Heart left ventricle (tissue), 16 donors: ENCODE data around the gene CTAGE15. TPM values are rescaled to one million over a fixed set of nuclear protein-coding genes. Genes with fewer than 3 reads are reported as not detected.
"Not testable (repeated sequence)": the region's sequence is repeated elsewhere in the genome, so short reads cannot be mapped to it uniquely, and the experiment has no call there.

ENCODE experiments used
- ATAC-seq, 4 donors: fragments of 200-7000 bp; cut with Tn5 transposase; one replicate each; pipeline ENCODE4 v1.9.1; 2020 to 2022; ENCODE audit warnings: moderate library complexity in 4 of 4, mild to moderate bottlenecking in 3 of 4, moderate number of reproducible peaks in 1 of 4
- DNase-seq, 5 donors: peaks; one replicate each; pipeline ENCODE4 v3.0.0-alpha.2; 2020
- H3K27ac ChIP-seq, 12 donors: fragments of 200-600 bp; sonication (generic) in 4 of 12; one replicate each; pipeline versions ENCODE4 v1.5.0 to v1.8.0; 2016 to 2022; ENCODE audit warnings: mild to moderate bottlenecking in 2 of 12
- H3K27me3 ChIP-seq, 9 donors: fragments of 200-600 bp; sonication (generic) in 2 of 9; one replicate each; pipeline versions ENCODE4 v1.5.1 to v1.8.0; 2016 to 2022; ENCODE audit warnings: mild to moderate bottlenecking in 3 of 9
- H3K36me3 ChIP-seq, 9 donors: fragments of 200-600 bp; sonication (generic) in 2 of 9; one replicate each; pipeline versions ENCODE4 v1.5.0 to v1.8.0; 2018 to 2022; ENCODE audit warnings: mild to moderate bottlenecking in 2 of 9
- H3K4me1 ChIP-seq, 12 donors: fragments of 200-600 bp; sonication (generic) in 4 of 12; one replicate each; pipeline versions ENCODE4 v1.5.0 to v1.8.0; 2016 to 2022; ENCODE audit warnings: mild to moderate bottlenecking in 3 of 12
- H3K4me3 ChIP-seq, 12 donors: fragments of 200-600 bp; sonication (generic) in 4 of 12; one replicate each; pipeline versions ENCODE4 v1.5.0 to v1.8.0; 2017 to 2022; ENCODE audit warnings: mild to moderate bottlenecking in 9 of 12, moderate library complexity in 4 of 12
- H3K9me3 ChIP-seq, 12 donors: fragments of 200-600 bp; sonication (generic) in 4 of 12; one replicate each; pipeline versions ENCODE4 v1.5.0 to v1.8.0; 2016 to 2022; ENCODE audit warnings: mild to moderate bottlenecking in 1 of 12
- WGBS, 4 donors: extraction: QIAGEN DNeasy Blood & Tissue Kit in 2 of 4; methylation state at CpG; one replicate each; pipeline versions ENCODE4 v1.1.5 to v1.1.7; 2013 to 2018; 5-methylcytosine and 5-hydroxymethylcytosine counted together
- intact Hi-C, 10 donors: fragments of 100-400 bp; cut with DNase I; formaldehyde crosslinking; loops; one replicate each; pipeline versions ENCODE4 v1.11.1 to v1.14.2; 2022
- polyA plus RNA-seq, 2 donors: library from polyadenylated mRNA; stranded (reverse); fragments of 200-250 nt; gene quantifications; one replicate each; pipeline ENCODE4 v1.2.3, GENCODE V29; 2013
- total RNA-seq, 9 donors: library from RNA; depleted of rRNA in 2 of 9; stranded (reverse); fragments of >200 nt in 2 of 9; fragmentation: NEBNext Ultra II Directional in 3 of 9; extraction: Animal tissue kit (Norgen Biotek cat#: 25700) in 3 of 9; gene quantifications; one replicate each; pipeline versions ENCODE4 v1.1.0 to v1.2.4, GENCODE V29; 2016 to 2023
- TF ChIP-seq, protein P1 (sequence below), 12 donors: fragments of 200-600 bp; sonication (generic) in 4 of 12; IDR thresholded peaks; one replicate each; pipeline versions ENCODE4 v1.5.0 to v1.8.0; 2018 to 2022; ENCODE audit warnings: antibody characterized with exemption in 12 of 12, mild to moderate bottlenecking in 5 of 12
- donor health status: ischemic (EF 13 %, LVEDD 7.1; RV severe dilation, severe dysfunction).
- donor health status: healthy with polysubstance abuse.
- donor health status: DM: no; HTN: yes; CAD: no.
- donor health status: DM: no; HTN: no; CAD: no.
- donor health status: ischemic (EF 25% LVEDD 6.9; RV normal size, moderate dysfunction).
- donor health status: ischemic (EF 25% LVEDD 5.7; RV mildly dilated, moderate dysfunction).
- donor health status: healthy.
- donor health status: DM: yes; HTN: yes; CAD: no.
- donor health status: ischemic (EF 35%, LVEDD 5.7; RV mildly dilated, moderate dysfunction).
- donor health status: nonischemic (EF 11% LVEDD 7.7; RV severe dilation, severe dysfunction).
- donor health status: DM: yes; HTN: yes; CAD: no.
- donor health status: PGD.
- donor health status: ischemic (EF 29% LVEDD 5.4; RV normal size, mild dysfunction).
- donor health status: nonischemic (EF 23%, LVEDD 6.1; RV moderate dilation, normal function).

CTAGE15 gene
- total and polyA plus RNA-seq, 11 donors = 0.24 to 0.43 TPM; not detected in 9

DNA sequence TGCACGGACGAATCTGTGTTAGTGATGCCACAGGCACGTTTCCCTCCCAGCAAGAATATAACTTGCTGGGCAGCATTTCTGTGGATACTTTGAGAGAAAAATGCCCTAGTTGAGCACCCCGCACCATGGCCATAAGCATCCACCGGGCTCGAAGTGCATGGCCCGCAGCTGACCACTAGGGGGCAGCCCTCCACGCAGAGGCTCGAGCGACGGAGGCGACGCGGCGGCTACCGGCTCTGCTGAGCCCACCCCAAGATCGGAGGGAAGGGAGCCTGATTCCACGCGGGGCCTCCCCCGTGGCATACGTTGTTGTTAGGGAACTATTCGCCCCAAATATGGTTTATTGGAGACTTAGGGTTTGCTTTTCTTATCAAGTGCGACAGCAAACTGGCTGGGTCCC is 48.5 kb downstream of the CTAGE15 start:
- intact Hi-C loops, H3K27me3 ChIP-seq, H3K9me3 ChIP-seq, H3K4me1 ChIP-seq, H3K36me3 ChIP-seq, H3K27ac ChIP-seq: not testable (repeated sequence)
- ATAC-seq = peak; percentile 27 to 71 (median 57)
- TF ChIP-seq, protein P1, sequence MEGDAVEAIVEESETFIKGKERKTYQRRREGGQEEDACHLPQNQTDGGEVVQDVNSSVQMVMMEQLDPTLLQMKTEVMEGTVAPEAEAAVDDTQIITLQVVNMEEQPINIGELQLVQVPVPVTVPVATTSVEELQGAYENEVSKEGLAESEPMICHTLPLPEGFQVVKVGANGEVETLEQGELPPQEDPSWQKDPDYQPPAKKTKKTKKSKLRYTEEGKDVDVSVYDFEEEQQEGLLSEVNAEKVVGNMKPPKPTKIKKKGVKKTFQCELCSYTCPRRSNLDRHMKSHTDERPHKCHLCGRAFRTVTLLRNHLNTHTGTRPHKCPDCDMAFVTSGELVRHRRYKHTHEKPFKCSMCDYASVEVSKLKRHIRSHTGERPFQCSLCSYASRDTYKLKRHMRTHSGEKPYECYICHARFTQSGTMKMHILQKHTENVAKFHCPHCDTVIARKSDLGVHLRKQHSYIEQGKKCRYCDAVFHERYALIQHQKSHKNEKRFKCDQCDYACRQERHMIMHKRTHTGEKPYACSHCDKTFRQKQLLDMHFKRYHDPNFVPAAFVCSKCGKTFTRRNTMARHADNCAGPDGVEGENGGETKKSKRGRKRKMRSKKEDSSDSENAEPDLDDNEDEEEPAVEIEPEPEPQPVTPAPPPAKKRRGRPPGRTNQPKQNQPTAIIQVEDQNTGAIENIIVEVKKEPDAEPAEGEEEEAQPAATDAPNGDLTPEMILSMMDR (IDR thresholded peaks at IDR 0.05) = peak in 5 of 12 donors; percentile 28 to 46 (median 38)
- peak overlapping the region in 2 of 12 donors; percentile 29 to 31 for H3K4me3 ChIP-seq
- no CpG with 5 or more reads among the region's 23 CpGs for WGBS, 4 donors
- DNase-seq = peak in 2 of 5 donors; percentile 36 to 63

DNA sequence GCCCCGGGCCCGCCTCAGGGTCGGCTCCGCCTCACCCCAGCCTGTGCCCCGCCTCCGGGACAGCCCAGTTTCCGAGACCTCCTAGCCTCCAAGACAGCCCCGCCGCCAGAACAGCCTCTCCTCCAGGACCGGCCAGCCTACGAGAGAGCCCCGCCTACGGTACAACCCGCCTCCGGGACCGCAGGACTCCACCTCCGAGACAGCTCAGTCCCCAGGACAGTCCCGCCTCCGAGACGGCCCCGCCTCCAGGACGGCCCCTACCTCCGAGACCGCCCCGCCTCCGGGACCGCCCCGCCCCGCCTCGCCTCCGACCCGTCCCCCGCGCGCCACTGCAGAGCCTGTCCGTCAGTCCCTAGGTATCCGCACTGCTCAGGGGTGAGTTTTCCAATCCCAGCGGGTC is 49.0 kb downstream of the CTAGE15 start, which contains the start of gene TCAF2:
TCAF2 (plus strand) TSS at position 329 of the 400 bp plus-strand sequence.
- H3K27me3 ChIP-seq, H3K9me3 ChIP-seq, H3K36me3 ChIP-seq, H3K27ac ChIP-seq, H3K4me1 ChIP-seq, intact Hi-C loops: not testable (repeated sequence)
- DNase-seq = peak in 4 of 5 donors; percentile 57 to 83 (median 71)
- peak; percentile 97 to 100 (median 99) for ATAC-seq
- H3K4me3 ChIP-seq = peak within 1 kb of the TSS in 3 of 12 donors; percentile 31 to 42 (median 35)
- 1% methylated on average over 16 of the region's 38 CpGs; no CpG with 5 or more reads in 3 of the 4 donors for WGBS, 4 donors

DNA sequence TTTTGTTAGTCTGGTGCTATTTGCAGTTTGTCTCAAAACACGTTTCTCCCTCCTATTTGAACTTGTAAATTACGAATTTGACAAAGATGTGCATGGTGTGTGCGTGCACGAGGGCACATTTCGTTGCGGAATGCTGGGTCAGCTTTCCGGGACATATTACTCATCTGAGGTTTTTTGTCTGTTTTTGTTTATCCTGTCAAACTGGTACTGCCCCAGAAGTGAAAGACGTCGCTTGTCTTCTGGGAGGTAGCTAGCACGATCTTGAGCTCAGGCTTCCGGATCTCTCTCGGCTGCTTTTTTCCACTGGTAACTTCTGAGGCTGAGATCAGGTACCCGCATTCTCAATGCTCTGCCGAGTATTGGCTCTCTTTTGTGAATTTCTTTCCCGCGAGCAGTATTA is 49.6 kb downstream of the CTAGE15 start:
- H3K27me3 ChIP-seq, H3K4me1 ChIP-seq, H3K9me3 ChIP-seq, intact Hi-C loops, DNase-seq, H3K36me3 ChIP-seq, H3K27ac ChIP-seq: not testable (repeated sequence)
- H3K4me3 ChIP-seq = peak overlapping the region in 2 of 12 donors; percentile 26 to 42
- ATAC-seq = peak in 1 of 4 donors; percentile 1
- no CpG with 5 or more reads among the region's 16 CpGs for WGBS, 4 donors

DNA sequence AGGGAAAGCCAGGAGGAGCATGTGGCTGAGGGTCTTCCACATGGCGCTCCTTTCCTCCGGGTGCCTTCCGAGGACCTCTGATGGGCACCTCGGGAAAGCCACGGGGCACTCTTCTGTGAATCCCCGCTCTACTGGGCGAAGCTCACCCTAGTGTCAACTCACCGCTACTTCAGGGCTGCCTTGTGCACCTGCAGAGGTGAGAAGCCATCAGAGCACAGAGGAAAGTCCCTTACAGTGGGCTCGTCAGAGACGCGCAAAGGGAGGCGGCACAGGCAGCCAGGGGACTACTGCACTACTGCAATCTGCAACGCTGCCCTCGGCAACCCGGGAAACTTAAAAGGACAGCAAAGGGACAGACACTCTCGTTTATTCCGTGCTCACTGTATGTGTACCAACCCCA is 50.5 kb downstream of the CTAGE15 start:
- H3K36me3 ChIP-seq, DNase-seq, H3K27me3 ChIP-seq, H3K27ac ChIP-seq, intact Hi-C loops, ATAC-seq, H3K9me3 ChIP-seq, H3K4me1 ChIP-seq, H3K4me3 ChIP-seq: not testable (repeated sequence)
- WGBS, 4 donors = 60% methylated on average over 1 of the region's 17 CpGs; no CpG with 5 or more reads in 3 of the 4 donors

Other genes with a start within 250 kb of the CTAGE15 start
- gene FAM131B, start 209.1 kb upstream of the CTAGE15 start, total RNA-seq = under 1 TPM; 0.15 to 0.79 (median 0.42) TPM
- under 1 TPM; 0.19 to 0.25 TPM for gene FAM131B, start 209.1 kb upstream of the CTAGE15 start, polyA plus RNA-seq
- gene ZYX, start 190.5 kb upstream of the CTAGE15 start, total RNA-seq = 100 to 1,000 TPM in 4 of 9 donors, 10 to 100 TPM in 5; 59.6 to 217 (median 79.4) TPM
- gene ZYX, start 190.5 kb upstream of the CTAGE15 start, polyA plus RNA-seq = 100 to 1,000 TPM in 1 of 2 donors, 10 to 100 TPM in 1; 55.9 to 156 TPM
- gene EPHA1, start 162.9 kb upstream of the CTAGE15 start, total RNA-seq = under 1 TPM in 3 of 9 donors, not detected in 6; 0.06 to 0.51 (median 0.48) TPM
- under 1 TPM in 1 of 2 donors, not detected in 1; 0.04 TPM for gene EPHA1, start 162.9 kb upstream of the CTAGE15 start, polyA plus RNA-seq
- gene TAS2R60, start 128.3 kb upstream of the CTAGE15 start, total RNA-seq = not detected
- not detected for gene TAS2R60, start 128.3 kb upstream of the CTAGE15 start, polyA plus RNA-seq
- gene TAS2R41, start 93.9 kb upstream of the CTAGE15 start, total RNA-seq = not detected
- gene TAS2R41, start 93.9 kb upstream of the CTAGE15 start, polyA plus RNA-seq = not detected
- 1 to 10 TPM in 1 of 9 donors, under 1 TPM in 8; 0.12 to 2.5 (median 0.38) TPM for gene TCAF2, start 49.2 kb downstream of the CTAGE15 start, total RNA-seq
- under 1 TPM; 0.27 to 0.28 TPM for gene TCAF2, start 49.2 kb downstream of the CTAGE15 start, polyA plus RNA-seq
- not detected for gene CTAGE6, start 185.9 kb downstream of the CTAGE15 start, total RNA-seq
- gene CTAGE6, start 185.9 kb downstream of the CTAGE15 start, polyA plus RNA-seq = not detected